OCI-LY7 (cell line): ENCODE data around the gene MCTP2.

Source experiments
- CTCF ChIP-seq: fragments of 200-600 bp; sonication (generic); conservative IDR thresholded peaks from 2 replicates; pipeline ENCODE4 v1.5.1; 2014; ENCODE audit warnings: mild to moderate bottlenecking, antibody characterized with exemption, low read length, moderate library complexity, mixed read lengths
- EZH2phosphoT487 ChIP-seq: fragments of 200-600 bp; sonication (generic); IDR thresholded peaks from 2 replicates; pipeline ENCODE4 v1.6.1; 2018; ENCODE audit warnings: low read depth, borderline replicate concordance, mild to moderate bottlenecking, mixed run types, antibody characterized with exemption, low read length, moderate library complexity, mixed read lengths

GRCh38 chr15:94477913-94478553 is 246.7 kb downstream of the MCTP2 start:
- no peak for TF ChIP-seq CTCF
- no peak for TF ChIP-seq EZH2phosphoT487
